Gastrocnemius medialis (tissue), 4 donors: ENCODE measurements around the gene CNP. TPM values are rescaled to one million over a fixed set of nuclear protein-coding genes. Genes with fewer than 3 reads are reported as not detected.

Experiments
- ATAC-seq, 2 donors: fragments of 150-250 bp; one replicate each; pipeline ENCODE4 v1.9.1; 2016
- DNase-seq, 2 donors: peaks; one replicate each; pipeline ENCODE4 v3.0.0-alpha.2; 2019
- H3K27ac ChIP-seq, 4 donors: fragments of 200-600 bp; sonication (generic); 1 replicate in 1 of 4; 2 replicates in 3 of 4; pipeline ENCODE4 v1.5.1; 2016 to 2018; ENCODE audit warnings: mild to moderate bottlenecking in 2 of 4, moderate library complexity in 1 of 4
- H3K27me3 ChIP-seq, 3 donors: fragments of 200-600 bp; sonication (generic) in 2 of 3; 1 replicate in 1 of 3; 2 replicates in 2 of 3; pipeline versions ENCODE4 v1.5.1 to v1.6.0; 2016 to 2019; ENCODE audit warnings: mild to moderate bottlenecking in 1 of 3, moderate library complexity in 1 of 3
- H3K36me3 ChIP-seq, 2 donors: fragments of 200-600 bp; sonication (generic) in 1 of 2; one replicate each; pipeline ENCODE4 v1.5.1; 2017 to 2018
- H3K4me1 ChIP-seq, 2 donors: fragments of 200-600 bp; sonication (generic) in 1 of 2; one replicate each; pipeline ENCODE4 v1.5.1; 2016 to 2017; ENCODE audit warnings: mild to moderate bottlenecking in 2 of 2
- H3K4me3 ChIP-seq, 4 donors: fragments of 200-600 bp; sonication (generic) in 3 of 4; 1 replicate in 1 of 4; 2 replicates in 3 of 4; pipeline ENCODE4 v1.5.1; 2016 to 2019; ENCODE audit warnings: mild to moderate bottlenecking in 2 of 4
- H3K9me3 ChIP-seq, 3 donors: fragments of 200-600 bp; sonication (generic) in 2 of 3; 1 replicate in 1 of 3; 2 replicates in 2 of 3; pipeline ENCODE4 v1.5.1; 2016 to 2019
- CTCF ChIP-seq, 5 experiments: fragments of 450-650 bp in 3 of 5; fragments of 200-600 bp in 2 of 5; sonication (generic) in 2 of 5; IDR thresholded peaks in 4 of 5; conservative IDR thresholded peaks in 1 of 5; 1 replicate in 4 of 5; 2 replicates in 1 of 5; pipeline ENCODE4 v1.5.1; 2016 to 2019; ENCODE audit warnings: antibody characterized with exemption in 5 of 5, mild to moderate bottlenecking in 3 of 5, moderate library complexity in 3 of 5
- POLR2A ChIP-seq, 2 donors: fragments of 450-650 bp; IDR thresholded peaks; one replicate each; pipeline ENCODE4 v1.6.1; 2017; ENCODE audit warnings: antibody characterized with exemption in 2 of 2, mild to moderate bottlenecking in 2 of 2, moderate library complexity in 2 of 2
- in situ Hi-C, 4 donors: fragments of 200-750 bp; cut with MboI; loops; one replicate each; pipeline versions ENCODE4 v1.15.0 to v1.8.0; 2017; ENCODE audit warnings: low sequenced_read_pairs in 4 of 4
- intact Hi-C: fragments of 100-400 bp; cut with DNase I; formaldehyde crosslinking; loops from one replicate; pipeline ENCODE4 v1.15.1; 2023; ENCODE audit warnings: low total_unique reads
- total RNA-seq, 4 donors: library from RNA; depleted of rRNA; stranded (reverse); fragments of >200 nt; gene quantifications; one replicate each; pipeline versions ENCODE4 v1.1.0 to v1.2.3, GENCODE V29; 2016

The CNP gene
- total RNA-seq, 4 donors from 2014 or later: 15.1 to 26.2 (median 20.4) TPM

GRCh38 chr17:41974031-41974430 lies 7.4 kb downstream of the CNP start:
- in situ Hi-C loops: no loop called here
- H3K27me3 ChIP-seq: no peaks in the 10 kb centered on the region
- intact Hi-C loops: no loop called here
- ATAC-seq (no peak), DNase-seq (no peak)
- no peak overlapping the region for H3K4me3 ChIP-seq
- no peaks in the 10 kb centered on the region for H3K9me3 ChIP-seq
- H3K36me3 ChIP-seq: peaks cover 4 to 63% of the 10 kb centered on the region in 2 donors
- H3K4me1 ChIP-seq: peaks cover 23 to 35% of the 10 kb centered on the region in 2 donors
- peak overlapping the region; percentile 72 to 85 (median 77) for H3K27ac ChIP-seq
- TF ChIP-seq POLR2A (IDR thresholded peaks at IDR 0.05): no peak
- no peak for TF ChIP-seq CTCF (IDR thresholded peaks at IDR 0.05 in 4 of 5, conservative IDR thresholded peaks at IDR 0.05 in 1 of 5)

- Histone ChIP-seq H3K27ac (peak overlapping the region; percentile 9 to 85 (median 72)), H3K4me3 (no peak overlapping the region), H3K36me3 (peaks cover 4 to 60% of the 10 kb centered on the region in 2 donors), H3K4me1 (peaks cover 23 to 35% of the 10 kb centered on the region in 2 donors), H3K27me3 (no peaks in the 10 kb centered on the region), H3K9me3 (no peaks in the 10 kb centered on the region)
- ATAC-seq: no peak
- intact Hi-C loops (no loop called here), in situ Hi-C loops (no loop called here)
- DNase-seq: no peak
- TF ChIP-seq CTCF (IDR thresholded peaks at IDR 0.05 in 4 of 5, conservative IDR thresholded peaks at IDR 0.05 in 1 of 5) (no peak), POLR2A (IDR thresholded peaks at IDR 0.05) (no peak)
Measured at GRCh38 chr17:41974658-41975057, 8.1 kb downstream of the CNP start.

GRCh38 chr17:41975099-41976083 lies 8.8 kb downstream of the CNP start:
- intact Hi-C loops: no loop called here

GRCh38 chr17:41976142-41976768 lies 9.7 kb downstream of the CNP start:
- H3K4me1 ChIP-seq: peaks cover 23 to 35% of the 10 kb centered on the region in 2 donors
- H3K4me3 ChIP-seq: no peak overlapping the region
- ATAC-seq (no peak), DNase-seq (no peak)
- peak overlapping the region in 3 of 4 donors; percentile 9 to 85 (median 73) for H3K27ac ChIP-seq
- H3K36me3 ChIP-seq: peaks cover 4 to 74% of the 10 kb centered on the region in 2 donors
- in situ Hi-C loops: no loop called here
- TF ChIP-seq POLR2A (IDR thresholded peaks at IDR 0.05): no peak
- no peak for TF ChIP-seq CTCF (IDR thresholded peaks at IDR 0.05 in 4 of 5, conservative IDR thresholded peaks at IDR 0.05 in 1 of 5)
- no peaks in the 10 kb centered on the region for H3K27me3 ChIP-seq
- intact Hi-C loops: no loop called here
- H3K9me3 ChIP-seq: no peaks in the 10 kb centered on the region

More at GRCh38 chr17:41975099-41976083, 8.8 kb downstream of the CNP start:
- H3K27ac ChIP-seq: peak overlapping the region; percentile 9 to 85 (median 72)
- TF ChIP-seq CTCF (IDR thresholded peaks at IDR 0.05 in 4 of 5, conservative IDR thresholded peaks at IDR 0.05 in 1 of 5): no peak
- TF ChIP-seq POLR2A (IDR thresholded peaks at IDR 0.05): no peak
- H3K36me3 ChIP-seq: peaks cover 4 to 66% of the 10 kb centered on the region in 2 donors
- H3K9me3 ChIP-seq: no peaks in the 10 kb centered on the region
- DNase-seq (peak in 1 of 2 donors; percentile 37), ATAC-seq (peak; percentile 10 to 31)
- H3K4me1 ChIP-seq: peaks cover 23 to 35% of the 10 kb centered on the region in 2 donors
- in situ Hi-C loops: no loop called here
- H3K27me3 ChIP-seq: no peaks in the 10 kb centered on the region
- no peak overlapping the region for H3K4me3 ChIP-seq
